ENCODE measurements around the gene GALNT7. TPM values are rescaled to one million over a fixed set of nuclear protein-coding genes. Genes with fewer than 3 reads are reported as not detected.

GALNT7 gene
- total RNA-seq, 1 donor from 2014 or later: 16.9 TPM

DNA sequence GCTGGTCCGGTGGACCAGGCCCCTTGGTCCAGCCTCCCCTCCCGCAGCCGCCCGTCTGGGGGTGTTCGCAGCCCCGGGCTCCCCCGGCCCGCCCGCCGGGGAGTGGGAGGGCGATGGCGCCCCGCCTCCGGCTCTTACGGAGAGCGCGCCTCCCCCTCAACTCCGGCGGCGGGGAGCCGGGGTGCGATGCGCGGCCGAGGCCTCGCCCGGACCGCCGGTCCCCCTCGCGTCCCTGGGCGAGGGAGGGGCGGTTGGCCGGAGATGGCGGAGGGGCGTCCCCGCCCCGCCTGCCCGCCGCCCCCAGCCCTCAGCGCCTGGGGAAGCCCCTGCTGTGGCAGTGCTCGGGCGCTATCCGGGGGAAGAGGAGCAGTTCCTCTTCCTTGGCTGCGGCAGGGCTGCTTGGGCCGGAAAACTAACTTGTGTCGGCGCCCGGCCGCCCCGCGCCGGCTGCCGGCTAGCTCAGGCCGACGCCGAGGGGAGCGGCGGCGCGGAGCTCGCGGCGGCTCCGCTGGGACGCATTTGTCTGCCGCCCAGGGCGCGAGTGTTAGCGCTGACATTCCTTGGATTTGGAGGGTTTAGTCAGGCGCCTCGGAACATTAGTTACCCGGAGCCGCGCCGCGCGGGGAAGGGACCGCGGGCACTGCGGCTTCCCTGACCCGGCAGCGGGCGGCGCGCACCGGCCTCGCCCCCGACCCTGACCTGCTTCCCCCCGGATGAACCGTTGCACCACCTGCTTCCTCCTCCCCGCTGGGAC lies 994 bp downstream of the GALNT7 start:
- H3K4me1 Mint-ChIP-seq: peaks cover 49% of the 10 kb centered on the region
- intact Hi-C loops (cut with micrococcal nuclease): loop anchor here (1.0 to 10.0 kb wide), 6 partner anchors 15 to 1113 kb away; partner anchors contain the start of genes CEP44, FBXO8 and SAP30
- peak; percentile 73 for ATAC-seq (ENCODE audit: low read depth)
- peaks cover 9% of the 10 kb centered on the region for H3K36me3 Mint-ChIP-seq (ENCODE audit: low read depth)
- peak overlapping the region; percentile 84 for H3K4me3 Mint-ChIP-seq
- CTCF ChIA-PET: interaction anchor here (1.4 to 2.4 kb wide), 3 partner anchors 88 to 162 kb away, joined by 3 to 10 read pairs (median 7); no protein-coding TSS in a partner anchor
- POLR2A ChIA-PET: interaction anchor here (0.6 to 2.8 kb wide), 6 partner anchors 23 to 201 kb away, joined by 3 to 21 read pairs (median 4); partner anchors contain the start of genes HMGB2 and SAP30
- peak; percentile 72 for DNase-seq
- TF ChIP-seq CTCF (IDR thresholded peaks at IDR 0.05): no peak
- H3K27ac Mint-ChIP-seq: peak overlapping the region; percentile 80
- H3K27me3 Mint-ChIP-seq: no peaks in the 10 kb centered on the region
- no peaks in the 10 kb centered on the region for H3K9me3 Mint-ChIP-seq

GRCh38 chr4:173170182-173170778 lies 1.7 kb downstream of the GALNT7 start:
- H3K27ac Mint-ChIP-seq: peak overlapping the region; percentile 80
- ATAC-seq (ENCODE audit: low read depth): no peak
- peaks cover 6% of the 10 kb centered on the region for H3K36me3 Mint-ChIP-seq (ENCODE audit: low read depth)
- no peaks in the 10 kb centered on the region for H3K9me3 Mint-ChIP-seq
- ChIA-PET POLR2A (interaction anchor here (0.6 to 2.8 kb wide), 4 partner anchors 28 to 200 kb away, joined by 4 to 21 read pairs (median 6); partner anchors contain the start of genes HMGB2 and SAP30), CTCF (interaction anchor here (0.7 to 2.4 kb wide), 5 partner anchors 12 to 242 kb away, joined by 3 to 10 read pairs (median 3); no protein-coding TSS in a partner anchor)
- peaks cover 54% of the 10 kb centered on the region for H3K4me1 Mint-ChIP-seq
- H3K27me3 Mint-ChIP-seq: no peaks in the 10 kb centered on the region
- intact Hi-C loops (cut with micrococcal nuclease): loop anchor here (2.0 kb wide), 1 partner anchor 15 kb away; no protein-coding TSS in a partner anchor
- no peak for TF ChIP-seq CTCF (IDR thresholded peaks at IDR 0.05)
- no peak for DNase-seq
- H3K4me3 Mint-ChIP-seq: peak overlapping the region; percentile 84

DNA sequence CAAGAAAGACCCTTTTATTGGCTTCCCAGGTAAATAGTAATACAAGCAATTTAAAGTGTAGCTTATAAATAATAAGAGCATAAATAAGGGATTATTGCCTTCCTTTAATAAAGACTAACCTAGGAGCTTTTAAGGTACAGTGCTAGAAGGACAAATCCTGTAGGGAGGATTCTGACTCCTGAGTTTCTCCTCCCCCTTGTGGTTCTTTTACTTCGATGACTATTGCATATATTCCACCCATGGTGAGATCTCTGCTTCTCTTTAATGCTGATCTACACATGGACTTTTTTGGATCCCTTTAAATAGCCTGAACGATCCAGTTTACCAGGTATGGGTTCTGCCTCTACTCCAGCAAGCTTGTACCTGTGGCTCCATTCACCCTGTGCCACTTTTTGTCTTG lies 2.5 kb downstream of the GALNT7 start:
- H3K36me3 Mint-ChIP-seq (ENCODE audit: low read depth): peaks cover 6% of the 10 kb centered on the region
- TF ChIP-seq CTCF (IDR thresholded peaks at IDR 0.05): no peak
- intact Hi-C loops (cut with micrococcal nuclease): loop anchor here (2.0 kb wide), 1 partner anchor 14 kb away; no protein-coding TSS in a partner anchor
- peaks cover 58% of the 10 kb centered on the region for H3K4me1 Mint-ChIP-seq
- H3K4me3 Mint-ChIP-seq: peak overlapping the region; percentile 84
- ChIA-PET CTCF (interaction anchor here (0.7 to 1.8 kb wide), 3 partner anchors 11 to 242 kb away, joined by 3 to 7 read pairs (median 3); no protein-coding TSS in a partner anchor), POLR2A (interaction anchor here (1.9 kb wide), 1 partner anchor 81 kb away, joined by 4 read pairs; no protein-coding TSS in a partner anchor)
- H3K27ac Mint-ChIP-seq: no peak overlapping the region
- no peak for DNase-seq
- no peaks in the 10 kb centered on the region for H3K27me3 Mint-ChIP-seq
- H3K9me3 Mint-ChIP-seq: no peaks in the 10 kb centered on the region
- no peak for ATAC-seq (ENCODE audit: low read depth)

- peaks cover 67% of the 10 kb centered on the region for H3K4me1 Mint-ChIP-seq
- H3K4me3 Mint-ChIP-seq: no peak overlapping the region
- H3K36me3 Mint-ChIP-seq (ENCODE audit: low read depth): peaks cover 6% of the 10 kb centered on the region
- intact Hi-C loops (cut with micrococcal nuclease): loop anchor here (2.0 kb wide), 1 partner anchor 13 kb away; no protein-coding TSS in a partner anchor
- ATAC-seq (ENCODE audit: low read depth) (no peak), DNase-seq (no peak)
- TF ChIP-seq CTCF (IDR thresholded peaks at IDR 0.05): no peak
- H3K9me3 Mint-ChIP-seq: no peaks in the 10 kb centered on the region
- ChIA-PET CTCF (no interaction called here), POLR2A (no interaction called here)
- H3K27me3 Mint-ChIP-seq: no peaks in the 10 kb centered on the region
- H3K27ac Mint-ChIP-seq: no peak overlapping the region
Observed at GRCh38 chr4:173171987-173172386, 3.4 kb downstream of the GALNT7 start.

- no peak overlapping the region for H3K4me3 Mint-ChIP-seq
- no peaks in the 10 kb centered on the region for H3K9me3 Mint-ChIP-seq
- TF ChIP-seq CTCF (IDR thresholded peaks at IDR 0.05): no peak
- H3K27me3 Mint-ChIP-seq: no peaks in the 10 kb centered on the region
- no peaks in the 10 kb centered on the region for H3K36me3 Mint-ChIP-seq (ENCODE audit: low read depth)
- CTCF ChIA-PET: no interaction called here
- no peak for DNase-seq
- H3K4me1 Mint-ChIP-seq: peaks cover 66% of the 10 kb centered on the region
- H3K27ac Mint-ChIP-seq: no peak overlapping the region
- intact Hi-C loops (cut with micrococcal nuclease): no loop called here
- POLR2A ChIA-PET: no interaction called here
- no peak for ATAC-seq (ENCODE audit: low read depth)
Observed at GRCh38 chr4:173174184-173174583, 5.6 kb downstream of the GALNT7 start.
